GM12891 (cell line): ENCODE measurements around the gene ACE.

ENCODE experiments used
- PAX5 ChIP-seq: IDR thresholded peaks from 2 replicates; pipeline ENCODE4 v1.6.1; 2011; ENCODE audit warnings: low read length, moderate library complexity, mild to moderate bottlenecking; ENCODE audit not compliant: insufficient read depth, severe bottlenecking
- POLR2A ChIP-seq: IDR thresholded peaks from 2 replicates; pipeline ENCODE4 v1.6.1; 2011; ENCODE audit warnings: low read depth, low read length, control low read depth
- POLR2AphosphoS5 ChIP-seq: IDR thresholded peaks from 2 replicates; pipeline ENCODE4 v1.6.1; 2011; ENCODE audit warnings: low read depth, low read length, control low read depth
- SPI1 ChIP-seq: IDR thresholded peaks from 2 replicates; pipeline ENCODE4 v1.6.1; 2011; ENCODE audit warnings: low read depth, low read length, control low read depth
- TAF1 ChIP-seq: IDR thresholded peaks from 2 replicates; pipeline ENCODE4 v1.6.1; 2011; ENCODE audit warnings: low read depth, low read length, control low read depth

- no peak for TF ChIP-seq POLR2A
- no peak for TF ChIP-seq SPI1
- TF ChIP-seq POLR2AphosphoS5, result no peak
- TF ChIP-seq TAF1, result no peak
- TF ChIP-seq PAX5, result no peak
Observed at GRCh38 chr17:63429766-63430165, 47.1 kb upstream of the ACE start.
